Measurements from ENCODE around the gene MPDZ.

MPDZ gene

GRCh38 chr9:13318027-13318426 is 38.5 kb upstream of the MPDZ start:
- Histone ChIP-seq H3K4me3 (ENCODE audit: low read depth, low read length) (no peak overlapping the region), H2BK120ac (ENCODE audit: insufficient read depth, low read length, poor library complexity) (no peak overlapping the region)
- WGBS (ENCODE audit: extremely low coverage, insufficient coverage, insufficient read length), result no CpG with 5 or more reads among the region's 4 CpGs

GRCh38 chr9:13296972-13297371 is 17.5 kb upstream of the MPDZ start:
- Histone ChIP-seq H3K79me2 (ENCODE audit: control insufficient read depth, insufficient read depth, low read length, poor library complexity) (no peaks in the 10 kb centered on the region), H2BK12ac (ENCODE audit: low read length) (no peak overlapping the region), H2BK120ac (ENCODE audit: insufficient read depth, low read length, poor library complexity) (no peak overlapping the region), H3K27ac (ENCODE audit: low read depth, low read length) (no peak overlapping the region), H3K14ac (ENCODE audit: low read length) (no peak overlapping the region), H3K9ac (ENCODE audit: low read length) (no peak overlapping the region), H2BK5ac (ENCODE audit: low read depth, low read length, poor library complexity) (no peak overlapping the region), H4K8ac (ENCODE audit: low read depth, low read length) (no peak overlapping the region), H2AFZ (ENCODE audit: insufficient read depth, low read length, poor library complexity) (no peak overlapping the region), H3K27me3 (ENCODE audit: insufficient read depth, low read length) (no peaks in the 10 kb centered on the region), H4K91ac (ENCODE audit: low read depth, low read length) (no peak overlapping the region), H3K18ac (ENCODE audit: low read length) (no peak overlapping the region), H3K79me1 (ENCODE audit: low read length) (no peaks in the 10 kb centered on the region), H4K12ac (ENCODE audit: low read depth, low read length) (no peak overlapping the region), H3K36me3 (ENCODE audit: control insufficient read depth in 1 of 2, insufficient read depth in 2 of 2, low read length in 2 of 2) (no peaks in the 10 kb centered on the region), H3K4ac (ENCODE audit: low read depth, low read length) (no peak overlapping the region), H3K4me2 (ENCODE audit: low read length) (no peak overlapping the region), H3K4me1 (ENCODE audit: control insufficient read depth in 1 of 2, insufficient read depth in 2 of 2, low read length in 2 of 2) (no peaks in the 10 kb centered on the region), H3K9me3 (ENCODE audit: insufficient read depth, low read depth, low read length) (peaks cover 1% of the 10 kb centered on the region), H3K23ac (ENCODE audit: low read length) (no peak overlapping the region), H2AK5ac (ENCODE audit: low read length) (no peak overlapping the region), H3K4me3 (ENCODE audit: low read depth, low read length) (no peak overlapping the region)
- DNase-seq, result no peak
- WGBS (ENCODE audit: extremely low coverage, insufficient coverage, insufficient read length), result no CpG with 5 or more reads among the region's 1 CpG

More at GRCh38 chr9:13318027-13318426, 38.5 kb upstream of the MPDZ start:
- no peaks in the 10 kb centered on the region for H3K36me3 ChIP-seq (ENCODE audit: control insufficient read depth in 1 of 2, insufficient read depth in 2 of 2, low read length in 2 of 2)
- no peak overlapping the region for H4K91ac ChIP-seq (ENCODE audit: low read depth, low read length)
- no peak overlapping the region for H3K23ac ChIP-seq (ENCODE audit: low read length)
- H3K27ac ChIP-seq (ENCODE audit: low read depth, low read length), result no peak overlapping the region
- no peaks in the 10 kb centered on the region for H3K4me1 ChIP-seq (ENCODE audit: control insufficient read depth in 1 of 2, insufficient read depth in 2 of 2, low read length in 2 of 2)
- H3K9me3 ChIP-seq (ENCODE audit: insufficient read depth, low read depth, low read length), result no peaks in the 10 kb centered on the region
- no peaks in the 10 kb centered on the region for H3K79me1 ChIP-seq (ENCODE audit: low read length)
- H2BK12ac ChIP-seq (ENCODE audit: low read length), result no peak overlapping the region
- no peak overlapping the region for H3K4me2 ChIP-seq (ENCODE audit: low read length)
- H4K8ac ChIP-seq (ENCODE audit: low read depth, low read length), result no peak overlapping the region
- H3K9ac ChIP-seq (ENCODE audit: low read length), result no peak overlapping the region
- H3K4ac ChIP-seq (ENCODE audit: low read depth, low read length), result no peak overlapping the region
- DNase-seq, result no peak
- H3K18ac ChIP-seq (ENCODE audit: low read length), result no peak overlapping the region
- H2AK5ac ChIP-seq (ENCODE audit: low read length), result no peak overlapping the region
- H4K12ac ChIP-seq (ENCODE audit: low read depth, low read length), result no peak overlapping the region
- no peak overlapping the region for H2AFZ ChIP-seq (ENCODE audit: insufficient read depth, low read length, poor library complexity)
- no peaks in the 10 kb centered on the region for H3K27me3 ChIP-seq (ENCODE audit: insufficient read depth, low read length)
- no peak overlapping the region for H3K14ac ChIP-seq (ENCODE audit: low read length)
- H3K79me2 ChIP-seq (ENCODE audit: control insufficient read depth, insufficient read depth, low read length, poor library complexity), result no peaks in the 10 kb centered on the region
- no peak overlapping the region for H2BK5ac ChIP-seq (ENCODE audit: low read depth, low read length, poor library complexity)

GRCh38 chr9:13295556-13295955 is 16.1 kb upstream of the MPDZ start:
- no peak overlapping the region for H2BK120ac ChIP-seq (ENCODE audit: insufficient read depth, low read length, poor library complexity)
- H3K27ac ChIP-seq (ENCODE audit: low read depth, low read length), result no peak overlapping the region
- no peak overlapping the region for H2BK5ac ChIP-seq (ENCODE audit: low read depth, low read length, poor library complexity)
- no peaks in the 10 kb centered on the region for H3K4me1 ChIP-seq (ENCODE audit: control insufficient read depth in 1 of 2, insufficient read depth in 2 of 2, low read length in 2 of 2)
- no peaks in the 10 kb centered on the region for H3K27me3 ChIP-seq (ENCODE audit: insufficient read depth, low read length)
- H3K23ac ChIP-seq (ENCODE audit: low read length), result no peak overlapping the region
- no peaks in the 10 kb centered on the region for H3K36me3 ChIP-seq (ENCODE audit: control insufficient read depth in 1 of 2, insufficient read depth in 2 of 2, low read length in 2 of 2)
- no peak overlapping the region for H2BK12ac ChIP-seq (ENCODE audit: low read length)
- peaks cover 1% of the 10 kb centered on the region for H3K9me3 ChIP-seq (ENCODE audit: insufficient read depth, low read depth, low read length)
- no CpG with 5 or more reads among the region's 1 CpG for WGBS (ENCODE audit: extremely low coverage, insufficient coverage, insufficient read length)
- no peak overlapping the region for H2AK5ac ChIP-seq (ENCODE audit: low read length)
- H4K91ac ChIP-seq (ENCODE audit: low read depth, low read length), result no peak overlapping the region
- H2AFZ ChIP-seq (ENCODE audit: insufficient read depth, low read length, poor library complexity), result no peak overlapping the region
- H4K8ac ChIP-seq (ENCODE audit: low read depth, low read length), result no peak overlapping the region
- H3K14ac ChIP-seq (ENCODE audit: low read length), result no peak overlapping the region
- H3K4me3 ChIP-seq (ENCODE audit: low read depth, low read length), result no peak overlapping the region
- H3K9ac ChIP-seq (ENCODE audit: low read length), result no peak overlapping the region
- H3K18ac ChIP-seq (ENCODE audit: low read length), result no peak overlapping the region
- H3K79me1 ChIP-seq (ENCODE audit: low read length), result no peaks in the 10 kb centered on the region
- H4K12ac ChIP-seq (ENCODE audit: low read depth, low read length), result no peak overlapping the region
- DNase-seq, result no peak
- no peak overlapping the region for H3K4ac ChIP-seq (ENCODE audit: low read depth, low read length)
- H3K79me2 ChIP-seq (ENCODE audit: control insufficient read depth, insufficient read depth, low read length, poor library complexity), result no peaks in the 10 kb centered on the region
- no peak overlapping the region for H3K4me2 ChIP-seq (ENCODE audit: low read length)

GRCh38 chr9:13292782-13293181 is 13.3 kb upstream of the MPDZ start:
- Histone ChIP-seq H2AFZ (ENCODE audit: insufficient read depth, low read length, poor library complexity) (no peak overlapping the region), H2AK5ac (ENCODE audit: low read length) (no peak overlapping the region), H4K12ac (ENCODE audit: low read depth, low read length) (no peak overlapping the region), H3K27ac (ENCODE audit: low read depth, low read length) (no peak overlapping the region), H2BK5ac (ENCODE audit: low read depth, low read length, poor library complexity) (no peak overlapping the region), H3K9ac (ENCODE audit: low read length) (no peak overlapping the region), H3K4me3 (ENCODE audit: low read depth, low read length) (no peak overlapping the region), H3K4me2 (ENCODE audit: low read length) (no peak overlapping the region), H3K9me3 (ENCODE audit: insufficient read depth, low read depth, low read length) (no peaks in the 10 kb centered on the region), H3K27me3 (ENCODE audit: insufficient read depth, low read length) (no peaks in the 10 kb centered on the region), H4K91ac (ENCODE audit: low read depth, low read length) (no peak overlapping the region), H2BK12ac (ENCODE audit: low read length) (no peak overlapping the region), H3K4me1 (ENCODE audit: control insufficient read depth in 1 of 2, insufficient read depth in 2 of 2, low read length in 2 of 2) (no peaks in the 10 kb centered on the region), H4K8ac (ENCODE audit: low read depth, low read length) (no peak overlapping the region), H3K14ac (ENCODE audit: low read length) (no peak overlapping the region), H2BK120ac (ENCODE audit: insufficient read depth, low read length, poor library complexity) (no peak overlapping the region), H3K18ac (ENCODE audit: low read length) (no peak overlapping the region), H3K36me3 (ENCODE audit: control insufficient read depth in 1 of 2, insufficient read depth in 2 of 2, low read length in 2 of 2) (no peaks in the 10 kb centered on the region), H3K79me2 (ENCODE audit: control insufficient read depth, insufficient read depth, low read length, poor library complexity) (no peaks in the 10 kb centered on the region), H3K79me1 (ENCODE audit: low read length) (no peaks in the 10 kb centered on the region), H3K23ac (ENCODE audit: low read length) (no peak overlapping the region), H3K4ac (ENCODE audit: low read depth, low read length) (no peak overlapping the region)
- no peak for DNase-seq
- WGBS (ENCODE audit: extremely low coverage, insufficient coverage, insufficient read length), result no CpG with 5 or more reads among the region's 2 CpGs

Data from trophoblast cell (in vitro differentiated cells and primary cell).